ENCODE data around the gene SLC2A6. TPM values are rescaled to one million over a fixed set of nuclear protein-coding genes. Genes with fewer than 3 reads are reported as not detected.

SLC2A6 gene
- polyA plus RNA-seq, 1 of the 3 experiments (the other 2 are of a cell fraction), result 5.2 TPM

- no peak for DNase-seq
- Histone ChIP-seq H3K4me2 (no peak within 1 kb of the TSS), H3K79me2 (ENCODE audit: insufficient read depth) (no peaks in the 10 kb centered on the region), H3K4me3 (ENCODE audit: low read depth in 2 of 2, low read length in 1 of 2) (no peak within 1 kb of the TSS), H2AFZ (ENCODE audit: low read depth) (no peak within 1 kb of the TSS), H3K9ac (no peak within 1 kb of the TSS), H3K36me3 (replicated peaks in 1 of 2; ENCODE audit: control insufficient read depth in 1 of 2, insufficient read depth in 2 of 2, low read length in 1 of 2) (no peaks in the 10 kb centered on the region), H3K9me3 (no peaks in the 10 kb centered on the region), H4K20me1 (ENCODE audit: insufficient read depth) (no peaks in the 10 kb centered on the region), H3K4me1 (ENCODE audit: control insufficient read depth in 1 of 2, insufficient read depth in 2 of 2, low read depth in 1 of 2, low read length in 1 of 2) (peaks cover 9 to 80% of the 10 kb centered on the region in 2 experiments; a peak in 3 of 4 replicates), H3F3A (replicated peaks; ENCODE audit: insufficient read depth) (no peaks in the 10 kb centered on the region), H3K9me2 (no peaks in the 10 kb centered on the region), H3K27ac (ENCODE audit: low read depth in 2 of 2, low read length in 1 of 2) (peak within 1 kb of the TSS in 1 of 2 experiments; percentile 34; a peak in 1 of 4 replicates), H3K27me3 (ENCODE audit: insufficient read depth) (no peaks in the 10 kb centered on the region)
- WGBS (ENCODE audit: low lambda C conversion rate), result 73% methylated on average over 13 of the region's 17 CpGs
- ChIA-PET POLR2A (interaction anchor here (0.6 to 1.1 kb wide), 2 partner anchors 10 kb away, joined by 3 read pairs; partner anchors contain the start of gene ADAMTSL2), CTCF (interaction anchor here (1.2 kb wide), 1 partner anchor 9 kb away, joined by 3 read pairs; no protein-coding TSS in a partner anchor)
- TF ChIP-seq USF2 (IDR thresholded peaks at IDR 0.05; ENCODE audit: borderline replicate concordance, low read depth, low read length), result no peak
- TF ChIP-seq ZBTB33 (IDR thresholded peaks at IDR 0.05; ENCODE audit: borderline replicate concordance, low read depth), result no peak
- TF ChIP-seq FOXM1 (IDR thresholded peaks at IDR 0.05; ENCODE audit: low read depth), result no peak
- TF ChIP-seq TAF1 (IDR thresholded peaks at IDR 0.05; ENCODE audit: borderline replicate concordance, low read depth, low read length), result no peak
- no peak for TF ChIP-seq FOXJ3 (CRISPR knock-in tag; IDR thresholded peaks at IDR 0.05)
- TF ChIP-seq MAX (IDR thresholded peaks at IDR 0.05; ENCODE audit: low read depth), result no peak
- no peak for TF ChIP-seq YY1 (IDR thresholded peaks at IDR 0.05; ENCODE audit: low read depth)
- TF ChIP-seq FOSL2 (IDR thresholded peaks at IDR 0.05; ENCODE audit: borderline replicate concordance, low read depth), result no peak
- no peak for TF ChIP-seq CTCF (IDR thresholded peaks at IDR 0.05)
- no peak for TF ChIP-seq USF1 (IDR thresholded peaks at IDR 0.05; ENCODE audit: borderline replicate concordance, low read depth)
- TF ChIP-seq EP300 (IDR thresholded peaks at IDR 0.05; ENCODE audit: borderline replicate concordance in 1 of 2, low read depth in 1 of 2, low read length in 1 of 2), result no peak
- no peak for TF ChIP-seq GATA2 (CRISPR knock-in tag; IDR thresholded peaks at IDR 0.05)
- TF ChIP-seq JUND (IDR thresholded peaks at IDR 0.05), result no peak
- TF ChIP-seq RCOR1 (IDR thresholded peaks at IDR 0.05; ENCODE audit: low read length), result no peak
- TF ChIP-seq EZH2phosphoT487 (IDR thresholded peaks at IDR 0.05; ENCODE audit: borderline replicate concordance, low read depth), result no peak
These were observed 45.9 kb upstream of the SLC2A6 start, which contains the start of gene MYMK for GRCh38 chr9:133524679-133525228. TSS of gene MYMK (minus strand) at chr9:133524959. CDS start at chr9:133524844, 115 bp downstream.

Measured in SK-N-SH (cell line).